Neural cell (in vitro differentiated cells): Measurements from ENCODE around the gene TBC1D20. TPM values are rescaled to one million over a fixed set of nuclear protein-coding genes. Genes with fewer than 3 reads are reported as not detected.

Experiments
- H2AFZ ChIP-seq: fragments of 200-600, 300-800 bp; sonication (generic), shearing (Covaris generic); 2 replicates; pipeline ENCODE4 v1.6.0; 2014; ENCODE audit warnings: low read depth, mild to moderate bottlenecking, antibody characterized with exemption, low read length, moderate library complexity
- H3F3A ChIP-seq: fragments of 200-600 bp; shearing (Covaris generic); 2 replicates; pipeline ENCODE4 v1.6.1; 2016; ENCODE audit warnings: mild to moderate bottlenecking, moderate library complexity, mixed read lengths, antibody characterized with exemption, low read length; ENCODE audit not compliant: insufficient read depth, poor library complexity, severe bottlenecking
- H3K27ac ChIP-seq: fragments of 200-600, 300-800 bp; sonication (generic), shearing (Covaris generic); 2 replicates; pipeline ENCODE4 v1.5.1; 2014; ENCODE audit warnings: mild to moderate bottlenecking, low read length, moderate library complexity
- H3K27me3 ChIP-seq: fragments of 300-800, 200-600 bp; sonication (generic), shearing (Covaris generic); 2 replicates; pipeline ENCODE4 v1.6.0; 2014; ENCODE audit warnings: mild to moderate bottlenecking, low read depth, low read length, moderate library complexity; ENCODE audit not compliant: insufficient read depth
- H3K36me3 ChIP-seq: fragments of 300-800, 200-600 bp; sonication (generic), shearing (Covaris generic); 2 replicates; pipeline ENCODE4 v1.5.1; 2014; ENCODE audit warnings: mild to moderate bottlenecking, antibody characterized with exemption, low read length, moderate library complexity; ENCODE audit not compliant: insufficient read depth
- H3K4me2 ChIP-seq: fragments of 300-800, 200-600 bp; sonication (generic), shearing (Covaris generic); 2 replicates; pipeline ENCODE4 v1.6.0; 2014; ENCODE audit warnings: mild to moderate bottlenecking, low read length
- H3K4me3 ChIP-seq: fragments of 300-800, 200-600 bp; sonication (generic), shearing (Covaris generic); 2 replicates; pipeline ENCODE4 v1.5.1; 2014; ENCODE audit warnings: mild to moderate bottlenecking, low read length, moderate library complexity
- H3K79me2 ChIP-seq: fragments of 200-600 bp; shearing (Covaris generic); replicated peaks from 2 replicates; pipeline ENCODE4 v1.6.0; 2014; ENCODE audit warnings: mild to moderate bottlenecking, low read length, moderate library complexity; ENCODE audit not compliant: insufficient read depth
- H3K9ac ChIP-seq: fragments of 300-800, 200-600 bp; sonication (generic), shearing (Covaris generic); 2 replicates; pipeline ENCODE4 v1.6.1; 2016; ENCODE audit warnings: mild to moderate bottlenecking, low read length, mixed read lengths
- H3K9me2 ChIP-seq: fragments of 200-600 bp; shearing (Covaris generic); 2 replicates; pipeline ENCODE4 v1.6.1; 2016; ENCODE audit warnings: mild to moderate bottlenecking, low read length, mixed read lengths; ENCODE audit not compliant: insufficient read depth
- H3K9me3 ChIP-seq: fragments of 200-600, 300-800 bp; sonication (generic), shearing (Covaris generic); 2 replicates; pipeline ENCODE4 v1.6.1; 2016; ENCODE audit warnings: mild to moderate bottlenecking, mixed run types, low read length, moderate library complexity, mixed read lengths
- H4K20me1 ChIP-seq: fragments of 200-600 bp; shearing (Covaris generic); 2 replicates; pipeline ENCODE4 v1.6.1; 2016; ENCODE audit warnings: mild to moderate bottlenecking, mixed run types; ENCODE audit not compliant: insufficient read depth
- EP300 ChIP-seq: fragments of 450-650 bp; conservative IDR thresholded peaks from 2 replicates; pipeline ENCODE4 v1.6.1; 2014; ENCODE audit warnings: antibody characterized with exemption, mild to moderate bottlenecking, moderate library complexity; ENCODE audit not compliant: poor library complexity, severe bottlenecking
- EZH2 ChIP-seq: fragments of 200-600, 300-800 bp; shearing (Covaris generic), sonication (generic); IDR thresholded peaks from 2 replicates; pipeline ENCODE4 v1.6.1; 2014; ENCODE audit warnings: antibody characterized with exemption, low read length, borderline replicate concordance, mild to moderate bottlenecking; ENCODE audit not compliant: insufficient read depth, poor library complexity, severe bottlenecking
- MXI1 ChIP-seq: fragments of 450-650 bp; conservative IDR thresholded peaks from 2 replicates; pipeline ENCODE4 v1.6.1; 2014; ENCODE audit warnings: antibody characterized with exemption, mild to moderate bottlenecking; ENCODE audit not compliant: poor library complexity, severe bottlenecking
- POLR2AphosphoS5 ChIP-seq: IDR thresholded peaks from 2 replicates; pipeline ENCODE4 v1.6.1; 2012
- RAD21 ChIP-seq: fragments of 450-650 bp; conservative IDR thresholded peaks from 2 replicates; pipeline ENCODE4 v1.6.1; 2014; ENCODE audit warnings: antibody characterized with exemption, mild to moderate bottlenecking, moderate library complexity
- REST ChIP-seq: IDR thresholded peaks from 2 replicates; pipeline ENCODE4 v1.6.1; 2012; ENCODE audit warnings: borderline replicate concordance
- SMC3 ChIP-seq: fragments of 450-650 bp; conservative IDR thresholded peaks from 2 replicates; pipeline ENCODE4 v1.6.1; 2014; ENCODE audit warnings: antibody characterized with exemption, mild to moderate bottlenecking, moderate library complexity; ENCODE audit not compliant: poor library complexity
- TAF1 ChIP-seq: IDR thresholded peaks from 2 replicates; pipeline ENCODE4 v1.6.1; 2012; ENCODE audit warnings: low read depth
- polyA plus RNA-seq: library from polyadenylated mRNA; depleted of rRNA; stranded (reverse); fragments of >200 nt; gene quantifications from 2 replicates; pipeline ENCODE4 v1.2.3, GENCODE V29; 2014
- TF ChIP-seq, protein P1 (sequence below): fragments of 450-650 bp; IDR thresholded peaks from 2 replicates; pipeline ENCODE4 v1.5.1; 2014; ENCODE audit warnings: antibody characterized with exemption, mild to moderate bottlenecking, moderate library complexity; ENCODE audit not compliant: poor library complexity, severe bottlenecking

TBC1D20 gene
- polyA plus RNA-seq, 1 donor from 2014 or later = 25.1 TPM

GRCh38 chr20:427401-427800, 34.9 kb downstream of the TBC1D20 start:
- H3K27ac ChIP-seq = no peak overlapping the region
- no peak overlapping the region for H3K4me2 ChIP-seq
- no peaks in the 10 kb centered on the region for H3K27me3 ChIP-seq
- no peak overlapping the region for H3K9ac ChIP-seq
- H2AFZ ChIP-seq = no peak overlapping the region
- no peaks in the 10 kb centered on the region for H3K9me3 ChIP-seq
- no peaks in the 10 kb centered on the region for H3K79me2 ChIP-seq
- H3F3A ChIP-seq = no peaks in the 10 kb centered on the region
- H4K20me1 ChIP-seq = no peaks in the 10 kb centered on the region
- H3K36me3 ChIP-seq = no peaks in the 10 kb centered on the region
- no peak overlapping the region for H3K4me3 ChIP-seq
- H3K9me2 ChIP-seq = no peaks in the 10 kb centered on the region
- TF ChIP-seq EP300 (no peak), MXI1 (no peak), SMC3 (no peak), TAF1 (no peak), RAD21 (no peak), EZH2 (no peak), POLR2AphosphoS5 (no peak), REST (no peak)
- TF ChIP-seq, protein P1, sequence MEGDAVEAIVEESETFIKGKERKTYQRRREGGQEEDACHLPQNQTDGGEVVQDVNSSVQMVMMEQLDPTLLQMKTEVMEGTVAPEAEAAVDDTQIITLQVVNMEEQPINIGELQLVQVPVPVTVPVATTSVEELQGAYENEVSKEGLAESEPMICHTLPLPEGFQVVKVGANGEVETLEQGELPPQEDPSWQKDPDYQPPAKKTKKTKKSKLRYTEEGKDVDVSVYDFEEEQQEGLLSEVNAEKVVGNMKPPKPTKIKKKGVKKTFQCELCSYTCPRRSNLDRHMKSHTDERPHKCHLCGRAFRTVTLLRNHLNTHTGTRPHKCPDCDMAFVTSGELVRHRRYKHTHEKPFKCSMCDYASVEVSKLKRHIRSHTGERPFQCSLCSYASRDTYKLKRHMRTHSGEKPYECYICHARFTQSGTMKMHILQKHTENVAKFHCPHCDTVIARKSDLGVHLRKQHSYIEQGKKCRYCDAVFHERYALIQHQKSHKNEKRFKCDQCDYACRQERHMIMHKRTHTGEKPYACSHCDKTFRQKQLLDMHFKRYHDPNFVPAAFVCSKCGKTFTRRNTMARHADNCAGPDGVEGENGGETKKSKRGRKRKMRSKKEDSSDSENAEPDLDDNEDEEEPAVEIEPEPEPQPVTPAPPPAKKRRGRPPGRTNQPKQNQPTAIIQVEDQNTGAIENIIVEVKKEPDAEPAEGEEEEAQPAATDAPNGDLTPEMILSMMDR = no peak

- Histone ChIP-seq H3K36me3 (no peaks in the 10 kb centered on the region), H3K9me3 (no peaks in the 10 kb centered on the region), H3K27me3 (no peaks in the 10 kb centered on the region), H2AFZ (no peak overlapping the region), H3K9me2 (no peaks in the 10 kb centered on the region), H3F3A (no peaks in the 10 kb centered on the region), H3K9ac (no peak overlapping the region), H4K20me1 (no peaks in the 10 kb centered on the region), H3K4me2 (no peak overlapping the region), H3K4me3 (no peak overlapping the region), H3K27ac (no peak overlapping the region), H3K79me2 (no peaks in the 10 kb centered on the region)
- no peak for TF ChIP-seq SMC3
- TF ChIP-seq EP300 = no peak
- TF ChIP-seq MXI1 = no peak
- no peak for TF ChIP-seq REST
- TF ChIP-seq POLR2AphosphoS5 = no peak
- TF ChIP-seq, protein P1 = no peak
- no peak for TF ChIP-seq RAD21
- no peak for TF ChIP-seq TAF1
- no peak for TF ChIP-seq EZH2
These were observed 35.8 kb downstream of the TBC1D20 start for GRCh38 chr20:426566-426965.
